ENCODE measurements around the gene TFAP2E.

Gene TFAP2E

GRCh38 chr1:35600593-35600992 is 27.5 kb downstream of the TFAP2E start:
- no peak for TF ChIP-seq CTCF (IDR thresholded peaks at IDR 0.05)
- Histone ChIP-seq H3K36me3 (ENCODE audit: control insufficient read depth, insufficient read depth, low read length) (no peaks in the 10 kb centered on the region), H2AFZ (no peak overlapping the region)

GRCh38 chr1:35603468-35603867 is 30.4 kb downstream of the TFAP2E start:
- Histone ChIP-seq H2AFZ (no peak overlapping the region), H3K36me3 (ENCODE audit: control insufficient read depth, insufficient read depth, low read length) (no peaks in the 10 kb centered on the region), H3K4me3 (ENCODE audit: low read depth, low read length) (no peak overlapping the region), H3K79me2 (no peaks in the 10 kb centered on the region), H3K27me3 (ENCODE audit: control insufficient read depth, insufficient read depth, low read length) (no peaks in the 10 kb centered on the region), H3K4me2 (ENCODE audit: low read length) (no peak overlapping the region), H3K9ac (no peak overlapping the region), H3K4me1 (no peaks in the 10 kb centered on the region), H3K27ac (no peak overlapping the region), H3K9me3 (ENCODE audit: control insufficient read depth, low read length) (no peaks in the 10 kb centered on the region)
- no peak for TF ChIP-seq CTCF (IDR thresholded peaks at IDR 0.05)

More at GRCh38 chr1:35600593-35600992, 27.5 kb downstream of the TFAP2E start:
- no peak overlapping the region for H3K9ac ChIP-seq
- H3K4me3 ChIP-seq (ENCODE audit: low read depth, low read length): no peak overlapping the region
- no peaks in the 10 kb centered on the region for H3K27me3 ChIP-seq (ENCODE audit: control insufficient read depth, insufficient read depth, low read length)
- H3K27ac ChIP-seq: no peak overlapping the region
- H3K9me3 ChIP-seq (ENCODE audit: control insufficient read depth, low read length): no peaks in the 10 kb centered on the region
- H3K4me1 ChIP-seq: no peaks in the 10 kb centered on the region
- H3K4me2 ChIP-seq (ENCODE audit: low read length): no peak overlapping the region
- H3K79me2 ChIP-seq: no peaks in the 10 kb centered on the region

DNA sequence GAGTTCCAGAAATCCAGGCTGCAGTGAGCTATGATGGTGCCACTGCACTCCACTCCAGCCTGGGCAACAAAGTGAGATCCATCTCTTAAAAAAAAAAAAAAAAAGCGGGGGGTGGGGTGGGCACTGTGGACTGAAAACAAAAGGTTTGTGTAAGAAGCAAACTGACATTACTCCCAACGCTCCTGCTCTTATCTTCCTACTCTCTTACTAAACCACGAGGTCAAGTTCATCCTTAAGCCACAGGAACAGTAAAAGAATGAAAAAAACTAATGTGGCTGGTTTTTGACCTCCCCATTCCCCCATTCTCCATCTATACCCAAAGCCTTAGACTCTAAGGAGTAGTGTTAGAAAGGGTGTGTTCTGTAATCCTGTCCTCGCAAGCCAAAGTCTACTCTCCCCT is 30.8 kb downstream of the TFAP2E start:
- H3K4me3 ChIP-seq (ENCODE audit: low read depth, low read length): no peak overlapping the region
- no peak for TF ChIP-seq CTCF (IDR thresholded peaks at IDR 0.05)
- H3K4me2 ChIP-seq (ENCODE audit: low read length): no peak overlapping the region
- no peak overlapping the region for H3K9ac ChIP-seq
- H3K27me3 ChIP-seq (ENCODE audit: control insufficient read depth, insufficient read depth, low read length): no peaks in the 10 kb centered on the region
- no peak overlapping the region for H3K27ac ChIP-seq
- no peaks in the 10 kb centered on the region for H3K4me1 ChIP-seq
- H3K36me3 ChIP-seq (ENCODE audit: control insufficient read depth, insufficient read depth, low read length): no peaks in the 10 kb centered on the region
- no peak overlapping the region for H2AFZ ChIP-seq
- H3K9me3 ChIP-seq (ENCODE audit: control insufficient read depth, low read length): no peaks in the 10 kb centered on the region
- no peaks in the 10 kb centered on the region for H3K79me2 ChIP-seq

DNA sequence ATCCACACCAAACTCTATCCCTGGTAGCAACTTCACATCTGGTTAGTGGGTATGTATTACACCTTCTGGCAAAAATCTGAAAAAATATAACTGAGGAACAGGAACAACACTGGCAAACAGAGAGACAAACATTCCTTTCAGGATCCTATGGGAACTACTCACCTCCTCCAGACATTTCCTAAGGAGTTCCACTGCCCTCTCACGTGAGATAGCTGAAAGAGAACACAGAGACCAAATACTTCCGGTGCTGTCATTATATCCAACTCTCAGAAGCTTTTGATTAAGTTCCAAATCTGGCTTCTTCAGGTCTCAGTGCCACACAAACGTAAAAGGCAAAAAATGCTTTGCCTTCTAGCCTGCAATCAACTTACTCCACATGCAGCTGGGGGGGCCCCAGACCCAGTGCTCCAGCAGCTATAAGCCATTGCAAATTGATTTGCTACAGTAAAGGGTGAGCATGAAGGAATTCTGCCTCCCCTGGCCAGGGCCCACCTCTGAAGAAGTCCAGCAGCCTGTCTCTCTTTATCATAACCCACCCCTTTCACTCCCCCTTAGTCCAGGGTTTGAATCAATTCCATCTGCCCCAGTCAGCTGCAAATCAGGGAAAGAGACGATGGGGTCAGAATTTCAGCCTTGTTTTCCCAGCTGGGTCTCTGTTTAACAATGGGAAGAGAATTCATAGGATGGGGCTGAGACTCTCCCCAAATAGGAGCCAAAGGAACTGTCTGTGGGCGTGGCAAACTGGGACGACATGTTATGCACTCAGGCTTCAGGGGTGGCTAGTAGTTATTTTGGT is 32.2 kb downstream of the TFAP2E start:
- Histone ChIP-seq H3K9ac (no peak overlapping the region), H3K79me2 (no peaks in the 10 kb centered on the region), H3K27ac (no peak overlapping the region), H3K4me3 (ENCODE audit: low read depth, low read length) (no peak overlapping the region), H3K9me3 (ENCODE audit: control insufficient read depth, low read length) (no peaks in the 10 kb centered on the region), H3K27me3 (ENCODE audit: control insufficient read depth, insufficient read depth, low read length) (no peaks in the 10 kb centered on the region), H3K36me3 (ENCODE audit: control insufficient read depth, insufficient read depth, low read length) (no peaks in the 10 kb centered on the region), H2AFZ (no peak overlapping the region), H3K4me1 (no peaks in the 10 kb centered on the region), H3K4me2 (ENCODE audit: low read length) (no peak overlapping the region)
- no peak for TF ChIP-seq CTCF (IDR thresholded peaks at IDR 0.05)

GRCh38 chr1:35605867-35606182 is 32.7 kb downstream of the TFAP2E start:
- Histone ChIP-seq H3K9me3 (ENCODE audit: control insufficient read depth, low read length) (no peaks in the 10 kb centered on the region), H2AFZ (no peak overlapping the region), H3K9ac (no peak overlapping the region), H3K27ac (no peak overlapping the region), H3K36me3 (ENCODE audit: control insufficient read depth, insufficient read depth, low read length) (no peaks in the 10 kb centered on the region), H3K4me2 (ENCODE audit: low read length) (no peak overlapping the region), H3K27me3 (ENCODE audit: control insufficient read depth, insufficient read depth, low read length) (no peaks in the 10 kb centered on the region), H3K4me3 (ENCODE audit: low read depth, low read length) (no peak overlapping the region), H3K4me1 (no peaks in the 10 kb centered on the region), H3K79me2 (no peaks in the 10 kb centered on the region)
- no peak for TF ChIP-seq CTCF (IDR thresholded peaks at IDR 0.05)
